Transverse colon (tissue), 4 donors: ENCODE data around the gene DLST. TPM values are rescaled to one million over a fixed set of nuclear protein-coding genes. Genes with fewer than 3 reads are reported as not detected.

Experiments used
- DNase-seq: peaks from one replicate; pipeline ENCODE4 v3.0.0-alpha.2; 2019
- H3K27ac ChIP-seq, 4 donors: fragments of 200-600 bp; sonication (generic); 2 replicates each; pipeline ENCODE4 v1.5.1; 2016 to 2018; ENCODE audit warnings: inconsistent platforms in 4 of 4
- H3K27me3 ChIP-seq: fragments of 200-600 bp; sonication (generic); 2 replicates; pipeline ENCODE4 v1.5.1; 2017; ENCODE audit warnings: inconsistent platforms
- H3K36me3 ChIP-seq, 4 donors: fragments of 200-600 bp; sonication (generic); 2 replicates each; pipeline ENCODE4 v1.5.1; 2017 to 2019; ENCODE audit warnings: inconsistent platforms in 4 of 4
- H3K4me1 ChIP-seq, 4 donors: fragments of 200-600 bp; sonication (generic); 2 replicates each; pipeline ENCODE4 v1.5.1; 2017 to 2020; ENCODE audit warnings: inconsistent platforms in 4 of 4
- H3K4me3 ChIP-seq, 4 donors: fragments of 200-600 bp; sonication (generic); 1 replicate in 1 of 4; 2 replicates in 3 of 4; pipeline versions ENCODE4 v1.5.1 to v1.6.1; 2017 to 2019; ENCODE audit warnings: inconsistent platforms in 4 of 4
- H3K9me3 ChIP-seq, 2 donors: fragments of 200-600 bp; sonication (generic); 2 replicates each; pipeline ENCODE4 v1.5.1; 2017 to 2019; ENCODE audit warnings: inconsistent platforms in 2 of 2
- CTCF ChIP-seq, 5 experiments: fragments of 200-600 bp in 3 of 5; fragments of 450-650 bp in 2 of 5; sonication (generic) in 3 of 5; IDR thresholded peaks; 1 replicate in 2 of 5; 2 replicates in 3 of 5; pipeline ENCODE4 v1.5.1; 2016 to 2017; ENCODE audit warnings: antibody characterized with exemption in 5 of 5, inconsistent platforms in 3 of 5, mild to moderate bottlenecking in 2 of 5, moderate library complexity in 1 of 5
- EP300 ChIP-seq: sonication (generic); formaldehyde crosslinking; IDR thresholded peaks from one replicate; pipeline ENCODE4 v1.6.1; 2017; ENCODE audit warnings: antibody characterized with exemption, low read depth
- POLR2A ChIP-seq: fragments of 450-650 bp; IDR thresholded peaks from one replicate; pipeline ENCODE4 v1.6.1; 2016; ENCODE audit warnings: antibody characterized with exemption, mild to moderate bottlenecking, moderate library complexity
- POLR2AphosphoS5 ChIP-seq, 3 donors: sonication (generic); formaldehyde crosslinking; IDR thresholded peaks; one replicate each; pipeline ENCODE4 v1.6.1; 2016; ENCODE audit warnings: antibody characterized with exemption in 3 of 3
- WGBS, 2 donors: methylation state at CpG; one replicate each; pipeline ENCODE4 v1.1.5; 2018; ENCODE audit warnings: low coverage in 1 of 2; 5-methylcytosine and 5-hydroxymethylcytosine counted together
- in situ Hi-C, 4 donors: fragments of 200-750 bp; cut with MboI; loops; one replicate each; pipeline versions ENCODE4 v1.15.0 to v1.15.1; 2017; ENCODE audit warnings: low sequenced_read_pairs in 3 of 4, low pct_ligation_motif_present in 1 of 4, low pct_unique_long_range_greater_than_20kb in 1 of 4
- intact Hi-C: fragments of 100-400 bp; cut with DNase I; formaldehyde crosslinking; loops from one replicate; pipeline ENCODE4 v1.15.1; 2023; ENCODE audit warnings: low total_unique reads
- total RNA-seq, 4 donors: library from RNA; depleted of rRNA; stranded (reverse); fragments of >200 nt; gene quantifications; one replicate each; pipeline ENCODE4 v1.1.0, GENCODE V29; 2016

The DLST gene
- total RNA-seq, 4 donors from 2014 or later, result 65.1 to 135 (median 103) TPM

GRCh38 chr14:74915426-74915825 is 33.7 kb downstream of the DLST start:
- no peaks in the 10 kb centered on the region for H3K36me3 ChIP-seq
- intact Hi-C loops (no loop called here), in situ Hi-C loops (loop anchor here in 1 of 4 donors (10.0 kb wide), 1 partner anchor 51 kb away; no protein-coding TSS in a partner anchor)
- no peak for DNase-seq
- H3K4me3 ChIP-seq, result no peak overlapping the region
- WGBS, 2 donors, result 87 to 100% methylated on average over 1 to 4 of the region's 4 CpGs
- no peaks in the 10 kb centered on the region for H3K9me3 ChIP-seq
- H3K27me3 ChIP-seq, result no peaks in the 10 kb centered on the region
- no peak for TF ChIP-seq POLR2A
- no peak for TF ChIP-seq EP300
- TF ChIP-seq CTCF (IDR thresholded peaks at IDR 0.05), result no peak
- no peak for TF ChIP-seq POLR2AphosphoS5 (IDR thresholded peaks at IDR 0.05)
- H3K4me1 ChIP-seq, result peaks cover 0 to 14% (median 0%) of the 10 kb centered on the region in 4 donors
- H3K27ac ChIP-seq, result peak overlapping the region in 1 of 4 donors; percentile 24

GRCh38 chr14:74915826-74916225 is 34.1 kb downstream of the DLST start:
- no peak overlapping the region for H3K4me3 ChIP-seq
- no peak for DNase-seq
- H3K36me3 ChIP-seq, result no peaks in the 10 kb centered on the region
- no peak overlapping the region for H3K27ac ChIP-seq
- in situ Hi-C loops, result loop anchor here in 1 of 4 donors (10.0 kb wide), 1 partner anchor 51 kb away; no protein-coding TSS in a partner anchor
- no peaks in the 10 kb centered on the region for H3K27me3 ChIP-seq
- no peaks in the 10 kb centered on the region for H3K9me3 ChIP-seq
- intact Hi-C loops, result no loop called here
- H3K4me1 ChIP-seq, result peaks cover 0 to 14% (median 0%) of the 10 kb centered on the region in 4 donors
- WGBS, 2 donors, result 55% methylated on average over 7 of the region's 7 CpGs; no CpG with 5 or more reads in 1 of the 2 donors
- TF ChIP-seq POLR2AphosphoS5 (IDR thresholded peaks at IDR 0.05), result no peak
- TF ChIP-seq EP300, result no peak
- TF ChIP-seq CTCF (IDR thresholded peaks at IDR 0.05), result no peak
- no peak for TF ChIP-seq POLR2A

DNA sequence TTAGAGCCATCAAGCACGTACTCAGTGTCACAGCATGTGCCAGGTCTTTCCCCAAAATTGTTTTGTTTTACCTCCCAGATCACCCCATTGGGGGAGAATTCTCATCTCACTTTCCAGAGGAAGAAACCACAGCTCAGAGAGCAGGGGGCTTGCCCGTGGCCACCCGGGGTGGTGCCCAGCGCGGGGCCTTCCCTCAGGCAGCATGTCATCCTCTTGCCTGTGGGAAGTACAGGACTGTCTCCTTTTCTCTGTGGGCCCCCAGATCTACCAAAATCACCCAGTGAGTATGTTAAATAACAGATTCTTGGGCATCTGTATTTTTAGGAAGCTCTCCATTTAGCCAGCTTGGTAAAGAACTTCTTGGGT is 35.4 kb downstream of the DLST start:
- TF ChIP-seq POLR2AphosphoS5 (IDR thresholded peaks at IDR 0.05) (no peak), EP300 (no peak), POLR2A (no peak), CTCF (IDR thresholded peaks at IDR 0.05) (no peak)
- H3K27me3 ChIP-seq, result no peaks in the 10 kb centered on the region
- H3K27ac ChIP-seq, result peak overlapping the region; percentile 6 to 65 (median 36)
- peaks cover 0 to 14% (median under 1%) of the 10 kb centered on the region in 4 donors for H3K4me1 ChIP-seq
- intact Hi-C loops (no loop called here), in situ Hi-C loops (loop anchor here in 1 of 4 donors (10.0 kb wide), 1 partner anchor 52 kb away; no protein-coding TSS in a partner anchor)
- no peak for DNase-seq
- no peak overlapping the region for H3K4me3 ChIP-seq
- 83% methylated on average over 5 of the region's 5 CpGs; no CpG with 5 or more reads in 1 of the 2 donors for WGBS, 2 donors
- no peaks in the 10 kb centered on the region for H3K9me3 ChIP-seq
- no peaks in the 10 kb centered on the region for H3K36me3 ChIP-seq

- H3K4me1 ChIP-seq, result peaks cover 0 to 18% (median 6%) of the 10 kb centered on the region in 4 donors
- H3K27me3 ChIP-seq, result no peaks in the 10 kb centered on the region
- in situ Hi-C loops, result loop anchor here in 1 of 4 donors (10.0 kb wide), 1 partner anchor 53 kb away; no protein-coding TSS in a partner anchor
- DNase-seq, result no peak
- H3K27ac ChIP-seq, result peak overlapping the region in 2 of 4 donors; percentile 6 to 65
- no peak for TF ChIP-seq POLR2AphosphoS5 (IDR thresholded peaks at IDR 0.05)
- no peak for TF ChIP-seq EP300
- TF ChIP-seq CTCF (IDR thresholded peaks at IDR 0.05), result no peak
- no peak for TF ChIP-seq POLR2A
- intact Hi-C loops, result no loop called here
- H3K36me3 ChIP-seq, result no peaks in the 10 kb centered on the region
- WGBS, 2 donors, result 44 to 71% methylated on average over 2 to 13 of the region's 13 CpGs
- no peak overlapping the region for H3K4me3 ChIP-seq
- no peaks in the 10 kb centered on the region for H3K9me3 ChIP-seq
Measured at GRCh38 chr14:74917646-74918081, 35.9 kb downstream of the DLST start.
